H9 (cell line): ENCODE data around the gene SORCS2. TPM values are rescaled to one million over a fixed set of nuclear protein-coding genes. Genes with fewer than 3 reads are reported as not detected.

Experiments
- DNase-seq: peaks from one replicate; pipeline ENCODE4 v3.0.0-alpha.2; 2017
- H2AFZ ChIP-seq: one replicate; pipeline ENCODE4 v1.6.1; 2013; ENCODE audit warnings: mild to moderate bottlenecking, low read length, control low read depth, moderate library complexity
- H2AK5ac ChIP-seq: 2 replicates; pipeline ENCODE4 v1.6.1; 2013; ENCODE audit warnings: low read length, control low read depth, mixed read lengths; ENCODE audit not compliant: insufficient read length
- H2BK120ac ChIP-seq: one replicate; pipeline ENCODE4 v1.6.1; 2013; ENCODE audit warnings: low read depth, mild to moderate bottlenecking, low read length, control low read depth, inconsistent platforms; ENCODE audit not compliant: poor library complexity, severe bottlenecking
- H2BK12ac ChIP-seq: 2 replicates; pipeline ENCODE4 v1.6.1; 2013; ENCODE audit warnings: low read length, control low read depth, mixed read lengths, low read depth; ENCODE audit not compliant: insufficient read length
- H2BK15ac ChIP-seq: 2 replicates; pipeline ENCODE4 v1.6.1; 2013; ENCODE audit warnings: low read depth, low read length, control low read depth
- H2BK20ac ChIP-seq: one replicate; pipeline ENCODE4 v1.6.1; 2013; ENCODE audit warnings: low read depth, mild to moderate bottlenecking, low read length, control low read depth, inconsistent platforms; ENCODE audit not compliant: poor library complexity, severe bottlenecking
- H2BK5ac ChIP-seq: 2 replicates; pipeline ENCODE4 v1.6.1; 2013; ENCODE audit warnings: low read length, control low read depth, mixed read lengths; ENCODE audit not compliant: insufficient read length
- H3K14ac ChIP-seq: 2 replicates; pipeline ENCODE4 v1.6.1; 2013; ENCODE audit warnings: low read length, control low read depth; ENCODE audit not compliant: insufficient read depth
- H3K18ac ChIP-seq: 2 replicates; pipeline ENCODE4 v1.6.1; 2013; ENCODE audit warnings: low read depth, mild to moderate bottlenecking, mixed read lengths, low read length, control low read depth; ENCODE audit not compliant: insufficient read length
- H3K23ac ChIP-seq: 2 replicates; pipeline ENCODE4 v1.6.1; 2013; ENCODE audit warnings: low read length, control low read depth, mixed read lengths, low read depth; ENCODE audit not compliant: insufficient read length
- H3K23me2 ChIP-seq: 2 replicates; pipeline ENCODE4 v1.6.1; 2013; ENCODE audit warnings: low read depth, mild to moderate bottlenecking, mixed read lengths, low read length, control low read depth; ENCODE audit not compliant: insufficient read length, poor library complexity, severe bottlenecking
- H3K27ac ChIP-seq: 2 replicates; pipeline ENCODE4 v1.5.1; 2013; ENCODE audit warnings: low read length, control low read depth, mixed read lengths, low read depth; ENCODE audit not compliant: insufficient read length
- H3K27me3 ChIP-seq: 2 replicates; pipeline ENCODE4 v1.6.1; 2013; ENCODE audit warnings: low read length, control low read depth, inconsistent platforms; ENCODE audit not compliant: insufficient read depth
- H3K4ac ChIP-seq: 2 replicates; pipeline ENCODE4 v1.6.1; 2013; ENCODE audit warnings: low read depth, mild to moderate bottlenecking, control low read depth, inconsistent platforms, low read length, moderate library complexity
- H3K4me1 ChIP-seq: 2 replicates; pipeline ENCODE4 v1.6.1; 2013; ENCODE audit warnings: low read length, control low read depth, inconsistent platforms; ENCODE audit not compliant: insufficient read depth
- H3K4me2 ChIP-seq: 2 replicates; pipeline ENCODE4 v1.6.1; 2013; ENCODE audit warnings: low read length, control low read depth, mixed read lengths; ENCODE audit not compliant: insufficient read length, insufficient read depth
- H3K56ac ChIP-seq: 2 replicates; pipeline ENCODE4 v1.6.1; 2013; ENCODE audit warnings: low read depth, mild to moderate bottlenecking, mixed read lengths, low read length, control low read depth; ENCODE audit not compliant: insufficient read length
- H3K79me1 ChIP-seq: 2 replicates; pipeline ENCODE4 v1.6.1; 2013; ENCODE audit warnings: low read depth, mild to moderate bottlenecking, moderate library complexity, low read length, control low read depth, inconsistent platforms; ENCODE audit not compliant: insufficient read depth, poor library complexity, severe bottlenecking
- H3K79me2 ChIP-seq: 2 replicates; pipeline ENCODE4 v1.6.1; 2013; ENCODE audit warnings: low read length, control low read depth, inconsistent platforms; ENCODE audit not compliant: insufficient read depth
- H3K9ac ChIP-seq: 2 replicates; pipeline ENCODE4 v1.6.1; 2013; ENCODE audit warnings: low read length, control low read depth, mixed read lengths; ENCODE audit not compliant: insufficient read length; ENCODE audit errors: extremely low read depth
- H3K9me3 ChIP-seq: one replicate; pipeline ENCODE4 v1.6.1; 2013; ENCODE audit warnings: low read depth, low read length, inconsistent platforms; ENCODE audit not compliant: control insufficient read depth
- H3T11ph ChIP-seq: one replicate; pipeline ENCODE4 v1.6.1; 2013; ENCODE audit warnings: mild to moderate bottlenecking, low read length, control low read depth, inconsistent platforms
- H4K20me1 ChIP-seq: one replicate; pipeline ENCODE4 v1.6.1; 2013; ENCODE audit not compliant: control insufficient read depth, insufficient read length, insufficient read depth
- H4K5ac ChIP-seq: 2 replicates; pipeline ENCODE4 v1.6.1; 2013; ENCODE audit warnings: low read depth, mild to moderate bottlenecking, mixed read lengths, low read length, control low read depth; ENCODE audit not compliant: insufficient read length
- H4K8ac ChIP-seq: replicated peaks from 2 replicates; pipeline ENCODE4 v1.6.1; 2013; ENCODE audit warnings: low read length, control low read depth, mixed read lengths, low read depth; ENCODE audit not compliant: insufficient read length
- H4K91ac ChIP-seq: 2 replicates; pipeline ENCODE4 v1.6.1; 2013; ENCODE audit warnings: low read depth, mild to moderate bottlenecking, moderate library complexity, mixed read lengths, low read length, control low read depth; ENCODE audit not compliant: insufficient read length
- H3K27ac Mint-ChIP-seq, 3 experiments: 2 replicates in 2 of 3; 3 replicates in 1 of 3; pipeline ENCODE4 v1.8.0; 2020 to 2021; ENCODE audit warnings: mixed read lengths in 3 of 3, mild to moderate bottlenecking in 1 of 3, moderate library complexity in 1 of 3
- H3K27me3 Mint-ChIP-seq: 2 replicates; pipeline ENCODE4 v1.8.0; 2021; ENCODE audit warnings: low read depth, mild to moderate bottlenecking, moderate library complexity, mixed read lengths
- H3K36me3 Mint-ChIP-seq, 3 experiments: 2 replicates in 2 of 3; 3 replicates in 1 of 3; pipeline ENCODE4 v1.8.0; 2020 to 2021; ENCODE audit warnings: low read depth in 3 of 3, mixed read lengths in 3 of 3; ENCODE audit not compliant: insufficient read depth in 1 of 3
- H3K4me1 Mint-ChIP-seq, 2 experiments: 2 replicates each; pipeline ENCODE4 v1.8.0; 2020; ENCODE audit warnings: mixed read lengths in 2 of 2
- H3K4me3 Mint-ChIP-seq, 2 experiments: 2 replicates in 1 of 2; 3 replicates in 1 of 2; pipeline ENCODE4 v1.8.0; 2020 to 2021; ENCODE audit warnings: mild to moderate bottlenecking in 2 of 2, mixed read lengths in 2 of 2, moderate library complexity in 1 of 2
- H3K9me3 Mint-ChIP-seq, 2 experiments: 2 replicates in 1 of 2; 3 replicates in 1 of 2; pipeline ENCODE4 v1.8.0; 2020; ENCODE audit warnings: mild to moderate bottlenecking in 2 of 2, mixed read lengths in 2 of 2, moderate library complexity in 1 of 2
- whole genome bisulfite sequencing: extraction: QIAGEN DNeasy Blood & Tissue Kit; methylation state at CpG from one replicate; pipeline ENCODE4 v1.1.7; 2013; ENCODE audit warnings: missing lambda C conversion rate, low lambda C conversion rate, mixed read lengths; ENCODE audit not compliant: insufficient read length; ENCODE audit errors: extremely low coverage; 5-methylcytosine and 5-hydroxymethylcytosine counted together
- total RNA-seq: library from RNA; stranded (reverse); gene quantifications from 2 replicates; pipeline ENCODE4 v1.2.1, GENCODE V29; 2021
- TF ChIP-seq, protein P1 (sequence below): fragments of 200-600 bp; sonication (generic); conservative IDR thresholded peaks from 3 replicates; pipeline ENCODE4 v1.8.0; 2021; ENCODE audit warnings: antibody characterized with exemption, mild to moderate bottlenecking

The SORCS2 gene
- total RNA-seq, 1 experiment from 2014 or later, result 0.57 TPM

DNA sequence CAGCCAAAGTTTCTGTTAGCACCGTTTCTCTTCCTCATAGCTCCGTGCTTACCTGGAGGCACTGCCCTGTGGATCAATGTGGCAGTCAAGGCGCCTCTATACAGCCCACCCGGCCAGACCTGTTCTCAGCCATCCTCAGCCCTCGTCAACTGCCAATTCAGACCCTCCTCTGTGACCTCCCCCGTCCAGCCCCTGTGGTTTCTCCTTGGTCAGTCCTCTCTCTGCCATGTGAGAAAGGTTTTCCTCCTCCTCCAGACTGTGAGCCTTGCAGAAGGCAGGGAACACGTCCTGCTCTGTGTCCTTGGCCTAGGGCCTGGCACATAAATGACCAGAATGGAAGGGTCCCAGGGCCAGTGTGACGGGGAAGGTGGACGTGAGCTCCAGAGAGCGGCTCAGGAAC lies 417.0 kb downstream of the SORCS2 start:
- H3K36me3 Mint-ChIP-seq, result peaks cover 0 to 1% (median 0%) of the 10 kb centered on the region in 3 experiments; a peak in 1 of 7 replicates

More for the DNA sequence above, 417.0 kb downstream of the SORCS2 start:
- Histone ChIP-seq H3K56ac (no peak overlapping the region), H3K27me3 (no peaks in the 10 kb centered on the region), H3T11ph (no peak overlapping the region), H3K4me1 (no peaks in the 10 kb centered on the region; the same call in 1 of the 2 replicates), H3K9ac (no peak overlapping the region), H2AFZ (no peak overlapping the region), H3K4ac (no peak overlapping the region), H4K5ac (no peak overlapping the region), H2BK15ac (no peak overlapping the region), H3K14ac (no peak overlapping the region; the same call in 1 of the 2 replicates), H3K9me3 (no peaks in the 10 kb centered on the region), H4K20me1 (no peaks in the 10 kb centered on the region), H4K8ac (no peak overlapping the region), H3K23me2 (no peaks in the 10 kb centered on the region), H4K91ac (no peak overlapping the region), H2AK5ac (no peak overlapping the region), H2BK5ac (no peak overlapping the region), H3K4me2 (no peak overlapping the region), H3K79me2 (no peaks in the 10 kb centered on the region), H2BK12ac (no peak overlapping the region), H2BK120ac (no peak overlapping the region), H3K79me1 (no peaks in the 10 kb centered on the region), H2BK20ac (no peak overlapping the region), H3K18ac (no peak overlapping the region), H3K23ac (no peak overlapping the region), H3K27ac (no peak overlapping the region)
- WGBS, result no CpG with 5 or more reads among the region's 10 CpGs
- peaks cover 20% of the 10 kb centered on the region for H3K27me3 Mint-ChIP-seq
- peaks cover 3 to 8% of the 10 kb centered on the region in 2 experiments for H3K4me1 Mint-ChIP-seq
- H3K9me3 Mint-ChIP-seq, result peaks cover 8% of the 10 kb centered on the region in 2 experiments; a peak in 4 of 5 replicates
- TF ChIP-seq, protein P1, sequence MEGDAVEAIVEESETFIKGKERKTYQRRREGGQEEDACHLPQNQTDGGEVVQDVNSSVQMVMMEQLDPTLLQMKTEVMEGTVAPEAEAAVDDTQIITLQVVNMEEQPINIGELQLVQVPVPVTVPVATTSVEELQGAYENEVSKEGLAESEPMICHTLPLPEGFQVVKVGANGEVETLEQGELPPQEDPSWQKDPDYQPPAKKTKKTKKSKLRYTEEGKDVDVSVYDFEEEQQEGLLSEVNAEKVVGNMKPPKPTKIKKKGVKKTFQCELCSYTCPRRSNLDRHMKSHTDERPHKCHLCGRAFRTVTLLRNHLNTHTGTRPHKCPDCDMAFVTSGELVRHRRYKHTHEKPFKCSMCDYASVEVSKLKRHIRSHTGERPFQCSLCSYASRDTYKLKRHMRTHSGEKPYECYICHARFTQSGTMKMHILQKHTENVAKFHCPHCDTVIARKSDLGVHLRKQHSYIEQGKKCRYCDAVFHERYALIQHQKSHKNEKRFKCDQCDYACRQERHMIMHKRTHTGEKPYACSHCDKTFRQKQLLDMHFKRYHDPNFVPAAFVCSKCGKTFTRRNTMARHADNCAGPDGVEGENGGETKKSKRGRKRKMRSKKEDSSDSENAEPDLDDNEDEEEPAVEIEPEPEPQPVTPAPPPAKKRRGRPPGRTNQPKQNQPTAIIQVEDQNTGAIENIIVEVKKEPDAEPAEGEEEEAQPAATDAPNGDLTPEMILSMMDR, result no peak
- no peak overlapping the region for H3K4me3 Mint-ChIP-seq
- no peak overlapping the region for H3K27ac Mint-ChIP-seq
- DNase-seq, result no peak
